ENCODE data around the gene WWOX.

Gene WWOX

GRCh38 chr16:78258375-78259065 is 159.1 kb downstream of the WWOX start:
- H3K4me3 ChIP-seq (replicated peaks in 1 of 2; ENCODE audit: low read depth in 2 of 2, low read length in 2 of 2): no peak overlapping the region
- TF ChIP-seq, protein P1, sequence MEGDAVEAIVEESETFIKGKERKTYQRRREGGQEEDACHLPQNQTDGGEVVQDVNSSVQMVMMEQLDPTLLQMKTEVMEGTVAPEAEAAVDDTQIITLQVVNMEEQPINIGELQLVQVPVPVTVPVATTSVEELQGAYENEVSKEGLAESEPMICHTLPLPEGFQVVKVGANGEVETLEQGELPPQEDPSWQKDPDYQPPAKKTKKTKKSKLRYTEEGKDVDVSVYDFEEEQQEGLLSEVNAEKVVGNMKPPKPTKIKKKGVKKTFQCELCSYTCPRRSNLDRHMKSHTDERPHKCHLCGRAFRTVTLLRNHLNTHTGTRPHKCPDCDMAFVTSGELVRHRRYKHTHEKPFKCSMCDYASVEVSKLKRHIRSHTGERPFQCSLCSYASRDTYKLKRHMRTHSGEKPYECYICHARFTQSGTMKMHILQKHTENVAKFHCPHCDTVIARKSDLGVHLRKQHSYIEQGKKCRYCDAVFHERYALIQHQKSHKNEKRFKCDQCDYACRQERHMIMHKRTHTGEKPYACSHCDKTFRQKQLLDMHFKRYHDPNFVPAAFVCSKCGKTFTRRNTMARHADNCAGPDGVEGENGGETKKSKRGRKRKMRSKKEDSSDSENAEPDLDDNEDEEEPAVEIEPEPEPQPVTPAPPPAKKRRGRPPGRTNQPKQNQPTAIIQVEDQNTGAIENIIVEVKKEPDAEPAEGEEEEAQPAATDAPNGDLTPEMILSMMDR (IDR thresholded peaks at IDR 0.05; ENCODE audit: low read depth, low read length): no peak
- DNase-seq (ENCODE audit: low read depth in 2 of 2): no peak

DNA sequence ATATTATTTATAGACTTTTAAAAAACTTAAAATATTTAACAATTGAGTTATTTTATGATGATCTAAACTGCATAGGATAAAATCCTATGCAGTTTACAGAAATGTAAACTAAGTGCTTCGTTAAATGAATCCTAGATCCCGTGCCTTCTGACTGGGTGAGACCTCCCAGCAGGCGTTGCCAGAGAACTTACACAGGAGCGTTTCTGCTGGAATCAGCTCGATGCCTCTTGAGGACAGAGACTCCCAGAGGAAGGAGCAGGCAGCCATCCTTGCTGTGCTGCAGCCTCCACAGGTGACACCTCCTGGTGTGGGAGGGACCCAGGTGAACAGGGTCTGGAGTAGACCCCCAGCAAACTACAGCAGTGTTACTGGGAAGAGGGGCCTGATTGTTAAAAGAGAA is 160.4 kb downstream of the WWOX start:
- TF ChIP-seq, protein P1 (IDR thresholded peaks at IDR 0.05; ENCODE audit: low read depth, low read length): no peak
- H3K4me3 ChIP-seq (replicated peaks in 1 of 2; ENCODE audit: low read depth in 2 of 2, low read length in 2 of 2): no peak overlapping the region
- DNase-seq (ENCODE audit: low read depth in 2 of 2): no peak

DNA sequence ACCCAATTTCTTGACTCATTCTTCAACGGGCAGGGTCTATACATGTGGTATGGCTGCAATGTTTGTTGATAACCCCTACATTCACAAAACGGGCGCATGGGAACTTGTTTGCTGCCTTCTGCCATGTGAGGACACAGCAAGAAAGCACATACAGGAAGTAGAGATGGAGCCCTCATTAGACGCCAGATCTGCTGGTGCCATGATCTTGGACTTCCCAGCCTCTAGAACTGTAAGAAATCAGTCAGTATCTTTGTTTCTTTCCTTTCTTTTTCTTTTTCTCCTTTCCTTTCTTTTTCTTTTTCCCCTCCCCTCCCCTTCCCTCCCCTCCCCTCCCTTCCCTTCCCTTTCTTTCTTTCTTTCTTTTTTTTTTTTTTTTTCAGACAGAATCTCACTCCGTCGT is 165.2 kb downstream of the WWOX start:
- TF ChIP-seq, protein P1 (IDR thresholded peaks at IDR 0.05; ENCODE audit: low read depth, low read length): no peak
- no peak for DNase-seq (ENCODE audit: low read depth in 2 of 2)
- no peak overlapping the region for H3K4me3 ChIP-seq (replicated peaks in 1 of 2; ENCODE audit: low read depth in 2 of 2, low read length in 2 of 2)

- TF ChIP-seq, protein P1 (IDR thresholded peaks at IDR 0.05; ENCODE audit: low read depth, low read length): no peak
- no peak for DNase-seq (ENCODE audit: low read depth in 2 of 2)
- no peak overlapping the region for H3K4me3 ChIP-seq (replicated peaks in 1 of 2; ENCODE audit: low read depth in 2 of 2, low read length in 2 of 2)
These were observed 169.8 kb downstream of the WWOX start for GRCh38 chr16:78269256-78269655.

- TF ChIP-seq, protein P1 (IDR thresholded peaks at IDR 0.05; ENCODE audit: low read depth, low read length): no peak
- DNase-seq (ENCODE audit: low read depth in 2 of 2): no peak
- no peak overlapping the region for H3K4me3 ChIP-seq (replicated peaks in 1 of 2; ENCODE audit: low read depth in 2 of 2, low read length in 2 of 2)
These were observed 172.5 kb downstream of the WWOX start for GRCh38 chr16:78271981-78272380.

- TF ChIP-seq, protein P1 (IDR thresholded peaks at IDR 0.05; ENCODE audit: low read depth, low read length): no peak
- H3K4me3 ChIP-seq (replicated peaks in 1 of 2; ENCODE audit: low read depth in 2 of 2, low read length in 2 of 2): no peak overlapping the region
- no peak for DNase-seq (ENCODE audit: low read depth in 2 of 2)
These were observed 175.3 kb downstream of the WWOX start for GRCh38 chr16:78274771-78275170.

- TF ChIP-seq, protein P1 (IDR thresholded peaks at IDR 0.05; ENCODE audit: low read depth, low read length): no peak
- no peak overlapping the region for H3K4me3 ChIP-seq (replicated peaks in 1 of 2; ENCODE audit: low read depth in 2 of 2, low read length in 2 of 2)
- DNase-seq (ENCODE audit: low read depth in 2 of 2): no peak
These were observed 176.0 kb downstream of the WWOX start for GRCh38 chr16:78275420-78275819.
